CD4-positive, alpha-beta T cell treated with Interleukin-4 for 1 hour (primary cell): ENCODE data around the gene STARD9.
"Not testable (repeated sequence)": the region's sequence is repeated elsewhere in the genome, so short reads cannot be mapped to it uniquely, and the experiment has no call there.

Source experiments
- DNase-seq, 2 donors: peaks; one replicate each; pipeline ENCODE4 v3.0.0-alpha.2; 2020 to 2022

The STARD9 gene

DNA sequence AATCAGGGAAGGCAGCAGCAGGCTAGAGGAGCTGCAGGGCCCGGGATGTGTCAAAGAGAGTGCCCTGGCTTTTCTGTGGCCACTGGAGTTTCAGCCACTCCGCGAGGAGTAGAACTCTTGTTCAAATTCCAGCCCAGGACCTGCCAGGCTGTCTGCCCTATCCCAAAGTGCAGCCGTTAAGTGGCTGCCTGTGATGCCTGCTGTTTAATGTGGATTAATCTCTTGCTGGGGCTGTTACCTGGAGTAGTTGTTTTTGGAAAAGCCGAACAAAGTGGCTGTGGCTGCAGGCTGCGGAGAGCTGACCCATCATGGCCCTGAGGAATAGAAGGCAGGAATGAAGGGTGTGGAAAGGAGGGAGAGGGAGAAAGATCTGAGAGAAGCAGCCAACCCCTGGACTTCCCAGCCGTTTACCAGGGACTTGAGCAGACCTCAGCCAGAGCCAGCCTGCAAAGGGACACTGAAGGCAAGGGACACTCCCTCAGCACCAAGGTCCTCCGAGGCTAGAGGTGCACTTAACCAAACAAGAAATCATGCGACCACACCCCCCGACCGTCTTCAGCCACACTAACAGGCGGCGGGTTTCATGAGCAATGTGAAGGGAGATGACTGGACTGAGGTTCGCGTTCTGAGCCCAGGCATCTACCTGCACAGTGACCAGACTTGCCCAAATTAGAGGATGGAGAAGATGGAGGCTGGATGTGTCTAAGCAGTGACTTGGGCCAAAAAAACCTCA lies 156.9 kb downstream of the STARD9 start:
- no peak for DNase-seq

DNA sequence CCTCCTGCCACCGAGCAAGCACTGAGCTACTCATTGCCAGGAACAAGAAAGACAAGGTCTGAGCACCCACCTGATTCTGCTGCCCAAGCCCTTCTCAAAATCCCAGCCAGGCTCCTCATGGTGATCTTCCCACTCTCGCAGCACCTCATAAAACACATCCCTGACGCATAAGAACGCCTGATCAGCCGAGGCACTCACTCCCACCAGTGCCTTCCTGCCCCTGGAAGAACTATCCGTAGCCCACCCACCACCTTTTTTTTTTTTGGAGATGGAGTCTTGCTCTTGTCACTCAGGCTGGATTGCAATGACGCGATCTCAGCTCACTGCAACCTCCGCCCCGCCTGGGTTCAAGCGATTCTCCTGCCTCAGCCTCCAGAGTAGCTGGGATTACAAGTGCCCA lies 157.6 kb downstream of the STARD9 start:
- DNase-seq: no peak

DNA sequence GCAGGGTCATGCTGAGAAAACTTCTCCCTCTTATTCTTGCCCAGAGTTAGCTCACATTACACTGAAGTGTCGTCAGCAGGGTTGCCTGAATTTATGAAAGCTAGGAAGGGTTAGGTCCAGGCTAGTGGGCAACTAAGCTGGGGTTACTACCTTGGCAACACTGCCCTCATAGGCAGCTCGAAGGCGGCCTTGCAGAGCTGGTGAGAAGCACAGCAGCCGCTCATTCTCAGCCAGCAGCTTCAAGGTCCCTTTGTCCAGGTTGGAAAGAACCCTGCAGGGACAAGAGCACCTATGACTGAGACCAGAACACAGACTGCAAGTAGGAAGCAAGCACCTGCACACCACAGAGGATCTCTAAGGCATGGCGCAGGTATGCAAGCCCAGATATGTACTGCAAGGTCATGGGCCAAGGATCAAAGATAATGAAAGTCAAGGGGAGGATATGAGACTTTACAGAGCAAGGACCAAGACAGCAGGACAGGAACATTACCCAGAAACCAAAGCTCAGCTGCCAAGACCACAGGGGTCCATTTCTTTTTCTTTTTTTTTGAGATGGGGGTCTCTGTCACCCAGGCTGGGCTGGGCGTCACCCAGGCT lies 158.8 kb downstream of the STARD9 start:
- no peak for DNase-seq

- DNase-seq: no peak
Observed at GRCh38 chr15:42735382-42736165, 160.2 kb downstream of the STARD9 start.

DNA sequence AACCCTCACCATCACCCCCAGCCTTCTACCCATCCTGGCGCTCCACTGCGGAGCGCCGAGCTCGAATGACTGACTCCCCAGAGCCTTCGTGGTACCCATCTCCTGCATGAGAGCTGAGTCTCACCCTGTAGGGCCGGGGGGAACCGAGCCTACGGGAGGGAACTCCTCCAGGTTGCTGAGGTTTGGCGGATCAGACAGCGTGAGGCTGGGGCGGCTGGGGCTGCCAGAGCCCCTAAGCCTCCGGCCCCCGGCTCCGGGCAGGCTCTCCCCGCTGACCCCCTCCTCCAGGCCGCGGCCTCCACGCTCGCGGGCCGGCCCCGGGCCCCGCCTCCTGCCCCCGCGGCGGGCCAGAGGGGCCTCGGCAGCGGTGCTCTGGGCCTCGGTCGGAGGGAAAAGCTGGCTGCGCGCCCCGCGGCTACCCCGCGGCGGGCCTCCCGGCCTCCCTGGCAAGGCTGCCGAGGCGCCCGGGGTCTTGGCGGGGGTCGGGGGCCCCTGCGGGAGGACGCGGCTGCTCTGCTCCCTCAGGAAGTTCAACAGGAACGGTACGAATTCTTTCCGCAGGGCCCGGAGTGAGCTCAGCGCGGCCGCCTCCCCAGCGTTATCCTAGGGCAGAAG lies 160.9 kb downstream of the STARD9 start:
- peak in 1 of 2 donors; percentile 5 for DNase-seq

DNA sequence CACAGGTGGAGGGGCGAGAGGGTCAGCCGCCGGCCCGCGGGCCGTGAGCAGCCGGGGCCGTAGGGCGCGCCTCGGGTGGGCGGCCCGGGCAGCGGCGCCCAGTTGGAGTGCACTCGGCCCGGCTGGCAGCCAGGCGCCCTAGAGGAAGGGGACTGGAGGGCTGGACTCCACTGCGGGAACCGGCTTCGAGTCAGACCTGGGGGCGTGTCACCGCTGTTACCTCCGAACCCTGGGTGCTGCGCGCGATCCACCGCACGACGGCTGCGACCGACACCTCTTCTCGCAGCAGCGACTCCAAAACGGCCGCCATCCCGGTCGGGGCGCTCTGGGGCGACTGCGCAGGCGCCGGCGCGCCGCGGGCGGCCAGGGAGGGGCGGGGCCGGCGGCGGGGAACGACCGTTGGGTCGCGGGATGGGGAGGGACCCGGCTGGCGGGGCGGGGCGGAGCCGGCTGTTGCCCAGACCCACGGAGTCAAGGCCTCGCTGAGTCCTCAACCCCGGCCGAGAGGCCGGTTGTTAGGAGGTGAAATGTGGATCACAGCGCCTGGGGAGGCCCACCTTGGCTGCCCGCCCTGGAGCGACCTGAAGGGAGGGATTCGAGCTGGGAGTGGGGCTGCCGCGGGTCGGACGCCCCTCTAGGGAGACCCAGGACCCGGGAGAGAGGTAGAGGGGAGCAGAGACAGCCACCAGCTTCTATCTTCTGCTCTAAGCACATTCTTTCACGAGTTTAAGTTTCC lies 161.6 kb downstream of the STARD9 start, which contains the start of gene CDAN1:
CDAN1 (minus strand) TSS at position 336 of the 736 bp plus-strand sequence; CDS start at position 310, 26 bp downstream.
- peak; percentile 93 to 95 for DNase-seq

GRCh38 chr15:42737529-42738328 lies 162.3 kb downstream of the STARD9 start:
- DNase-seq: no peak

DNA sequence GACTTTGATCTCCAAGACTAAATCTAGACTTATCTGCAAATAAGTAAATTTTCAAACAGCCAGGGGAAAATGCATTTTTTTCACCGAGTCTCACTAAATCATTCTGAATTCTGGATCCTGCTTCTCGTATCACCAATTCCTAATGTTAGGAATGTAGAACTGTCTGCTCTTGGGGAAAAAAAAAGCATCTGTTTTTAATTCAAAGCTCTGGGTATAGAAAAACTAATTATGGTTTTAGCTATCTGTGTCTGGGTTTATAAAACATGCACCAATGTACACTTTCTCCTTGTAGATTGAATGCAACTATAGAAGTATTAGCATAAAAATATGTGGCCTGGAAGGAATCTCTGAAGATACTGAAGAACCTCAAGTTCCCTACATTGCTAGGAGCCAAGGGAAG lies 166.3 kb downstream of the STARD9 start:
- no peak for DNase-seq

- DNase-seq: no peak
Observed at GRCh38 chr15:42742149-42742548, 166.7 kb downstream of the STARD9 start.

GRCh38 chr15:42744195-42744594 lies 168.8 kb downstream of the STARD9 start:
- no peak for DNase-seq

DNA sequence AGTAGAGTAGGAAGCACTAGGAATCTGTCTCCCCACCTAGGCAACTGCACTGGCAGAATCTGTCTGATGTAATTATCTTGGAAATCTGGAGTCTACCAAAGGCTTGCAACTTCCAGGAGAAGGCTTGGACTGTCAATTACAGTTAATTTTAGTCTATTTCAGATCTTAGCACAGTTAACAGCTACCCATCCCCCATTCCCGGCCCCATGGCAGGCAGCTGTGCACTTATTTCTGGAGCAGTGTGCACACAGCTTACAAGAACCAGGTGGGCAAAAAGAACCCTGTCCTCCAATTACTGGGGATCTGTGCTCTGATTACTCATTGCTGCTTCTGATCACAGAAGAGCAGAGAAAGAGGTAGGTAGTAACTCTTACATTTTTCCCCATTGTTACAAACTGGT lies 173.9 kb downstream of the STARD9 start:
- no peak for DNase-seq

DNA sequence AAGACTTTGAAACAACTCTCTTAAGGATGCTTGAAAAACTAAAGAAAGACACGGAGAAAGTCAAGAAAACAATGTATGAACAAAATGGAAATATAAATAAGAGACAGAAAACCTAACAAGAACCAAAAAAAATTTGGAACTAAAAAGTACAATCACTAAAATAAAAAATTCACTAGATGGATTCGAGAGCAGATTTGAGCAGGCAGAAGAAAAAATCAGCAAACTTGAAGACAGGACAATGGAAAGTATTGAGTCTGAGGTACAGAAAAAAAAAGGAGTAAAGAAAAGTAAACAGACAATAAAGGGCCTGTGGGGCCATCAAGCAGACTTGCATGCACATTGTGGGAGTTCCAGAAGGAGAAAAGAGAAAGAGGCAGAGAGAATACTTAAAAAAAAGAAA lies 174.9 kb downstream of the STARD9 start:
- DNase-seq: no peak

DNA sequence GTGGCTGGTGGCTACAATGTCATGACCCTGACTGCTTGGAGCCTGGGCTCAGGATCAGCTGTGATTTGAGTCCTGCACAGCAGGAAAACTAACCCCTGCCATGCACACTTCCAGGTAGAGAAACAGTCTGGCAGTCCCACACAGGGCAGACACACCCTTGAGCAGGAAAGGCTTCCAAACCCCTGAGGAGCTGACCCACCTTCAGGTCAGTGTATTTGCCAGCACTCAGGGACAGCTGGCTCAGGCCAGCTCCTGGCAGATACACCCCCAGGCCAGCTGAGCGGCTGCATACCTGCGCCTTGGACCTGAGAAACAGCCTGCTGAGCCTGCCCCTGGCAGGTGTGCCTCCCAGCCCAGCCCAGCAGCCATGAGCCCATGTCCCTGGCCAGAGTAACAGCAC lies 183.7 kb downstream of the STARD9 start:
- no peak for DNase-seq

GRCh38 chr15:42760759-42761158 lies 185.4 kb downstream of the STARD9 start:
- DNase-seq: no peak

- DNase-seq: not testable (repeated sequence)
Observed at GRCh38 chr15:42761813-42762212, 186.4 kb downstream of the STARD9 start.

- DNase-seq: not testable (repeated sequence)
Observed at GRCh38 chr15:42764154-42764731, 188.8 kb downstream of the STARD9 start.

DNA sequence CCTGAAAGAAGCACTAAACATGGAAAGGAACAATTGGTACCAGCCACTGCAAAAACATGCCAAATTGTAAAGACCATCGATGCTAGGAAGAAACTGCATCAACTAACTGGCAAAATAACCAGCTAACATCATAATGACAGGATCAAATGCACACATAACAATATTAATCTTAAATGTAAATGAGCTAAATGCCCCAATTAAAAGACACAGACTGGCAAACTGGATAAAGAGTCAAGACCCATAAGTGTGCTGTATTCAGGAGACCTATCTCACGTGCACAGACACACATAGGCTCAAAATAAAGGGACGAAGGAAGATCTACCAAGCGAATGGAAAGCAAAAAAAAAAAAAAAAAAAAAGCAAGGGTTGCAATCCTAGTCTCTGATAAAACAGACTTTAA lies 190.7 kb downstream of the STARD9 start:
- DNase-seq: not testable (repeated sequence)
